ENCODE measurements around the gene ZNF397.
"Not testable (repeated sequence)": the region's sequence is repeated elsewhere in the genome, so short reads cannot be mapped to it uniquely, and the experiment has no call there.

ZNF397 gene

DNA sequence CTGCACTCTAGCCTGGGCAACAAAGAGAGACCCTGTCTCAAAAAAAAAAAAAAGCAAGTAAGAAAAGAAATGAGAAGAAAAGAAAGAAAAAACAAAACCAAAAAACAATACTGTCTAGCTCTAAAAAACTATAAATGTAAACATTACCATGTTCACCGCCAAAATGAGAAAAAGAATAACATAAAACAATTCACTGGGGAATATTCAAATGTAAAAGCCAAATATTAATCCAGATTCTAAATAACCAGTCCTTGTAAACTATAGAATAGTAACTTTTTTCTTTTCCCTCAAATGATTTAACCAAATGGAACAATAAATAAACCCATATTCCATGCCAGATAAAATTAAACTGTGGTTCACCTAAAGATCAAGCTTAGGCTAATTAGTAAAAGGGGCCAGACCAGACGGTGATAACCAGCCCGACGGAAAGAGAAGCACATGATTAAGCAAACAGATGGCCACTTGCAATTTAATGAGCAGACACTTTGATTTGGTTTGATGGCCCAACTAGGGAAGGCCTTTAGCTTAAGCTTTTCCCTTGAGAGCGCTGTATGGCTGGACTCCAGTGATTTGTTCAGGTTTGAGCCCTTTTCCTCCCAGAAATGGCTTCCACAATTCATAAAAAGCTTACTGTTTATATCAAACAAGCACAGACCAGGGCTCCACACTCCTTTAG lies 39.4 kb upstream of the ZNF397 start:
- no peak overlapping the region for H3K27ac ChIP-seq (ENCODE audit: poor library complexity, severe bottlenecking)

GRCh38 chr18:35203067-35203466 lies 37.8 kb upstream of the ZNF397 start:
- H3K4me1 ChIP-seq (ENCODE audit: insufficient read depth, poor library complexity, severe bottlenecking) = no peaks in the 10 kb centered on the region
- TF ChIP-seq, protein P1, sequence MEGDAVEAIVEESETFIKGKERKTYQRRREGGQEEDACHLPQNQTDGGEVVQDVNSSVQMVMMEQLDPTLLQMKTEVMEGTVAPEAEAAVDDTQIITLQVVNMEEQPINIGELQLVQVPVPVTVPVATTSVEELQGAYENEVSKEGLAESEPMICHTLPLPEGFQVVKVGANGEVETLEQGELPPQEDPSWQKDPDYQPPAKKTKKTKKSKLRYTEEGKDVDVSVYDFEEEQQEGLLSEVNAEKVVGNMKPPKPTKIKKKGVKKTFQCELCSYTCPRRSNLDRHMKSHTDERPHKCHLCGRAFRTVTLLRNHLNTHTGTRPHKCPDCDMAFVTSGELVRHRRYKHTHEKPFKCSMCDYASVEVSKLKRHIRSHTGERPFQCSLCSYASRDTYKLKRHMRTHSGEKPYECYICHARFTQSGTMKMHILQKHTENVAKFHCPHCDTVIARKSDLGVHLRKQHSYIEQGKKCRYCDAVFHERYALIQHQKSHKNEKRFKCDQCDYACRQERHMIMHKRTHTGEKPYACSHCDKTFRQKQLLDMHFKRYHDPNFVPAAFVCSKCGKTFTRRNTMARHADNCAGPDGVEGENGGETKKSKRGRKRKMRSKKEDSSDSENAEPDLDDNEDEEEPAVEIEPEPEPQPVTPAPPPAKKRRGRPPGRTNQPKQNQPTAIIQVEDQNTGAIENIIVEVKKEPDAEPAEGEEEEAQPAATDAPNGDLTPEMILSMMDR (IDR thresholded peaks at IDR 0.05; ENCODE audit: poor library complexity, severe bottlenecking) = no peak
- ATAC-seq (ENCODE audit: low read depth) = no peak
- H3K9me3 ChIP-seq (ENCODE audit: severe bottlenecking) = no peaks in the 10 kb centered on the region
- H3K4me3 ChIP-seq (ENCODE audit: severe bottlenecking) = no peak overlapping the region
- no peak overlapping the region for H3K27ac ChIP-seq (ENCODE audit: poor library complexity, severe bottlenecking)
- no peak for DNase-seq (ENCODE audit: low spot score)
- H3K36me3 ChIP-seq (ENCODE audit: low read depth) = no peaks in the 10 kb centered on the region
- H3K27me3 ChIP-seq (ENCODE audit: insufficient read depth, poor library complexity, severe bottlenecking) = no peaks in the 10 kb centered on the region

More for the DNA sequence above, 39.4 kb upstream of the ZNF397 start:
- Histone ChIP-seq H3K9me3 (ENCODE audit: severe bottlenecking) (no peaks in the 10 kb centered on the region), H3K36me3 (ENCODE audit: low read depth) (no peaks in the 10 kb centered on the region), H3K4me3 (ENCODE audit: severe bottlenecking) (no peak overlapping the region), H3K27me3 (ENCODE audit: insufficient read depth, poor library complexity, severe bottlenecking) (no peaks in the 10 kb centered on the region), H3K4me1 (ENCODE audit: insufficient read depth, poor library complexity, severe bottlenecking) (no peaks in the 10 kb centered on the region)
- DNase-seq (ENCODE audit: low spot score) (no peak), ATAC-seq (ENCODE audit: low read depth) (no peak)
- TF ChIP-seq, protein P1 (IDR thresholded peaks at IDR 0.05; ENCODE audit: poor library complexity, severe bottlenecking) = no peak

- Histone ChIP-seq H3K27me3 (ENCODE audit: insufficient read depth, poor library complexity, severe bottlenecking) (no peaks in the 10 kb centered on the region), H3K4me1 (ENCODE audit: insufficient read depth, poor library complexity, severe bottlenecking) (no peaks in the 10 kb centered on the region), H3K9me3 (ENCODE audit: severe bottlenecking) (no peaks in the 10 kb centered on the region), H3K4me3 (ENCODE audit: severe bottlenecking) (no peak overlapping the region), H3K27ac (ENCODE audit: poor library complexity, severe bottlenecking) (no peak overlapping the region), H3K36me3 (ENCODE audit: low read depth) (no peaks in the 10 kb centered on the region)
- DNase-seq (ENCODE audit: low spot score) (no peak), ATAC-seq (ENCODE audit: low read depth) (no peak)
- TF ChIP-seq, protein P1 (IDR thresholded peaks at IDR 0.05; ENCODE audit: poor library complexity, severe bottlenecking) = no peak
These were observed 35.6 kb upstream of the ZNF397 start for GRCh38 chr18:35205199-35205712.

GRCh38 chr18:35205746-35206458 lies 34.9 kb upstream of the ZNF397 start:
- DNase-seq (ENCODE audit: low spot score); H3K27ac ChIP-seq (ENCODE audit: poor library complexity, severe bottlenecking); H3K4me1 ChIP-seq (ENCODE audit: insufficient read depth, poor library complexity, severe bottlenecking); ATAC-seq (ENCODE audit: low read depth); H3K27me3 ChIP-seq (ENCODE audit: insufficient read depth, poor library complexity, severe bottlenecking); H3K4me3 ChIP-seq (ENCODE audit: severe bottlenecking); H3K36me3 ChIP-seq (ENCODE audit: low read depth); H3K9me3 ChIP-seq (ENCODE audit: severe bottlenecking): not testable (repeated sequence)

DNA sequence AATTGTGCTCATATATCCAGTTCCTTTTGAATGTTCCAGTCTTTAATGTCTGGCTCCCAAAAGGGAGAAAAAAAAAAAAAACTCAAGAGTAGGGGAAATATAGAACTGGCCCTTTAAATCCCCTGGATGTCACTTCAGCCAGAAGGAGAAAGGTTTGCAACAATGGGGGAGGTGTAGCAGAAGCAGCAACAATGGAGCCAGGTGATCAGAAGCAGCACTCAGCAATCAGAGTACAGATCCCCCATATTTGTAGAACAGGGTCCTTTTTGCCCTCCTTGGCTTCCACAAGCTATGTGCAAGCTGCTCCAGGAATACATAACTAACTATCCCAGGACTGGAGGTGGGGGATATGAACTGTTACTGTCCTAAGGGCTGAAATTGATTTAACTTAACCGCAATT lies 25.8 kb upstream of the ZNF397 start:
- no peaks in the 10 kb centered on the region for H3K27me3 ChIP-seq (ENCODE audit: insufficient read depth, poor library complexity, severe bottlenecking)
- H3K9me3 ChIP-seq (ENCODE audit: severe bottlenecking) = no peaks in the 10 kb centered on the region
- TF ChIP-seq, protein P1 (IDR thresholded peaks at IDR 0.05; ENCODE audit: poor library complexity, severe bottlenecking) = no peak
- H3K4me1 ChIP-seq (ENCODE audit: insufficient read depth, poor library complexity, severe bottlenecking) = no peaks in the 10 kb centered on the region
- ATAC-seq (ENCODE audit: low read depth) = no peak
- H3K4me3 ChIP-seq (ENCODE audit: severe bottlenecking) = no peak overlapping the region
- no peaks in the 10 kb centered on the region for H3K36me3 ChIP-seq (ENCODE audit: low read depth)
- no peak overlapping the region for H3K27ac ChIP-seq (ENCODE audit: poor library complexity, severe bottlenecking)
- DNase-seq (ENCODE audit: low spot score) = no peak

DNA sequence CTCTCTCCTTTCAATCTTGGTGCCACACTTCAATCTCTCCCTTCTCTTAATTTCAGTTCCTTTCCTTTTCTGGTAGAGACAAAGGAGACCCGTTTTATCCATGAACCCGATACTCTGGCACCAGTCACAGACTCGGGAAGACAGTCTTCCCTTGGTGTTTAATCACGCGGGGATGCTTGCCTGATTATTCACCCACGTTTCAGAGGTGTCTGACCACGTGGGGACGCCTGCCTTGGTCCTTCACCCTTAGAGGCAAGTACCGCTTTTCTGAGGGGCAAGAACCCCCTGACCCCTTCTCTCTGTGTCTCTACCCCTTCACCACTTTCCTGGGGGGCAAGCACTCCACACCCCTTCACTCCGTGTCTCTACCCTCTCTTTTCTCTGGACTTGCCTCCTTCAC lies 24.2 kb upstream of the ZNF397 start:
- H3K36me3 ChIP-seq (ENCODE audit: low read depth); H3K4me1 ChIP-seq (ENCODE audit: insufficient read depth, poor library complexity, severe bottlenecking); H3K9me3 ChIP-seq (ENCODE audit: severe bottlenecking); H3K4me3 ChIP-seq (ENCODE audit: severe bottlenecking); DNase-seq (ENCODE audit: low spot score); ATAC-seq (ENCODE audit: low read depth); H3K27me3 ChIP-seq (ENCODE audit: insufficient read depth, poor library complexity, severe bottlenecking); H3K27ac ChIP-seq (ENCODE audit: poor library complexity, severe bottlenecking): not testable (repeated sequence)

- DNase-seq (ENCODE audit: low spot score); H3K9me3 ChIP-seq (ENCODE audit: severe bottlenecking); H3K4me3 ChIP-seq (ENCODE audit: severe bottlenecking); H3K27me3 ChIP-seq (ENCODE audit: insufficient read depth, poor library complexity, severe bottlenecking); H3K4me1 ChIP-seq (ENCODE audit: insufficient read depth, poor library complexity, severe bottlenecking); ATAC-seq (ENCODE audit: low read depth); H3K27ac ChIP-seq (ENCODE audit: poor library complexity, severe bottlenecking); H3K36me3 ChIP-seq (ENCODE audit: low read depth): not testable (repeated sequence)
These were observed 21.5 kb upstream of the ZNF397 start for GRCh38 chr18:35219331-35219730.
